K562 (cell line): ENCODE results near the gene HOTAIR. TPM values are rescaled to one million over a fixed set of nuclear protein-coding genes. Genes with fewer than 3 reads are reported as not detected.
A peak's percentile ranks its signal among the peaks of the same experiment; 100 is the strongest.

Experiments used
- ATAC-seq: fragments of 200-7000 bp; cut with Tn5 transposase; 3 replicates; pipeline ENCODE4 v1.9.1; 2020; ENCODE audit warnings: moderate library complexity
- BruUV-seq: library from RNA; stranded (reverse); fragments of 400-500 nt; replicated peaks from 2 replicates; lab custom pipeline; 2021; lab: Mats Ljungman, UMichigan
- CTCF ChIA-PET: fragments of 300-600 bp; formaldehyde crosslinking; extraction: SDS; loops from one replicate; lab custom pipeline; 2021; ENCODE audit warnings: low intra/inter-chr PET ratio; lab: Yijun Ruan, JAX
- POLR2A ChIA-PET: fragments of 300-600, 350-650 bp; sonication (Branson Sonifier 250); formaldehyde crosslinking; extraction: SDS; loops from one replicate; lab custom pipeline; 2021; ENCODE audit warnings: antibody characterized with exemption, inconsistent platforms; lab: Yijun Ruan, JAX
- DNase-seq, 4 experiments: peaks; one replicate each; pipeline versions ENCODE4 v3.0.0 to v3.0.0-alpha.2; 2011 to 2018; ENCODE audit warnings: low spot score in 3 of 4, mixed read lengths in 3 of 4; ENCODE audit errors: extremely low read depth in 1 of 4
- FAIRE-seq: peaks from 2 replicates; lab custom pipeline; 2011; peaks lifted over from hg19 to GRCh38; lab: Jason Lieb, UNC
- H2AFZ ChIP-seq: 2 replicates; pipeline ENCODE4 v1.6.0; 2011; ENCODE audit warnings: low read depth, low read length, control low read depth, inconsistent platforms
- H3K27ac ChIP-seq: fragments of 200-600 bp; 3 replicates; pipeline ENCODE4 v1.8.0; 2011; ENCODE audit warnings: low read depth, mild to moderate bottlenecking, control low read depth, inconsistent platforms, low read length, moderate library complexity, mixed read lengths; ENCODE audit errors: extremely low read depth
- H3K27me3 ChIP-seq, 2 experiments: fragments of 300-600 bp in 1 of 2; 2 replicates in 1 of 2; 3 replicates in 1 of 2; pipeline versions ENCODE4 v1.6.0 to v1.8.0; 2011; ENCODE audit warnings: inconsistent platforms in 2 of 2, low read length in 2 of 2, mild to moderate bottlenecking in 1 of 2, mixed read lengths in 1 of 2, moderate library complexity in 1 of 2; ENCODE audit not compliant: control insufficient read depth in 2 of 2, insufficient read depth in 2 of 2
- H3K36me3 ChIP-seq: fragments of 300-600 bp; 3 replicates; pipeline ENCODE4 v1.8.0; 2011; ENCODE audit warnings: mild to moderate bottlenecking, low read length, inconsistent platforms; ENCODE audit not compliant: control insufficient read depth, insufficient read depth
- H3K4me1 ChIP-seq, 2 experiments: fragments of 200-600 bp in 1 of 2; replicated peaks in 1 of 2; 2 replicates in 1 of 2; 3 replicates in 1 of 2; pipeline versions ENCODE4 v1.5.1 to v1.8.0; 2011; ENCODE audit warnings: inconsistent platforms in 2 of 2, low read length in 2 of 2, mild to moderate bottlenecking in 1 of 2, mixed read lengths in 1 of 2, moderate library complexity in 1 of 2; ENCODE audit not compliant: control insufficient read depth in 2 of 2, insufficient read depth in 2 of 2
- H3K4me2 ChIP-seq: 2 replicates; pipeline ENCODE4 v1.6.1; 2011; ENCODE audit warnings: low read length, control low read depth, inconsistent platforms, mixed read lengths; ENCODE audit not compliant: insufficient read depth
- H3K4me3 ChIP-seq: fragments of 200-600 bp; sonication (generic), shearing (Covaris generic); 2 replicates; pipeline ENCODE4 v1.5.1; 2016; ENCODE audit warnings: control low read depth, inconsistent platforms
- H3K79me2 ChIP-seq: fragments of 200-600 bp; 3 replicates; pipeline ENCODE4 v1.8.0; 2011; ENCODE audit warnings: low read length, inconsistent platforms; ENCODE audit not compliant: control insufficient read depth, insufficient read depth
- H3K9ac ChIP-seq, 2 experiments: 2 replicates each; pipeline versions ENCODE4 v1.6.0 to v1.6.1; 2011; ENCODE audit warnings: low read depth in 2 of 2, low read length in 2 of 2, control low read depth in 1 of 2, inconsistent platforms in 1 of 2, mild to moderate bottlenecking in 1 of 2, mixed read lengths in 1 of 2; ENCODE audit not compliant: insufficient read depth in 1 of 2
- H3K9me1 ChIP-seq: one replicate; pipeline ENCODE4 v1.6.0; 2011; ENCODE audit warnings: inconsistent platforms, mild to moderate bottlenecking, low read length, moderate library complexity; ENCODE audit not compliant: control insufficient read depth, insufficient read depth
- H3K9me3 ChIP-seq: replicated peaks from 2 replicates; pipeline ENCODE4 v1.5.1; 2011; ENCODE audit warnings: low read depth, low read length, inconsistent platforms; ENCODE audit not compliant: control insufficient read depth, insufficient read depth
- H4K20me1 ChIP-seq: replicated peaks from 2 replicates; pipeline ENCODE4 v1.6.1; 2011; ENCODE audit warnings: low read length, inconsistent platforms, mixed read lengths; ENCODE audit not compliant: control insufficient read depth, insufficient read depth
- BRCA1 ChIP-seq, 2 experiments: fragments of 450-650 bp in 1 of 2; sonication (generic) in 1 of 2; formaldehyde crosslinking in 1 of 2; IDR thresholded peaks; 2 replicates each; pipeline versions ENCODE4 v1.5.0 to v1.6.1; 2017 to 2020; ENCODE audit warnings: mild to moderate bottlenecking in 1 of 2, missing genetic modification reagents in 1 of 2
- BRF1 ChIP-seq: IDR thresholded peaks from 3 replicates; pipeline ENCODE4 v1.6.1; 2011; ENCODE audit warnings: borderline replicate concordance, mild to moderate bottlenecking; ENCODE audit not compliant: insufficient read length; ENCODE audit errors: extremely low read depth
- CBX1 ChIP-seq: sonication (generic); IDR thresholded peaks from 2 replicates; pipeline ENCODE4 v1.6.1; 2016; ENCODE audit warnings: antibody characterized with exemption, low read depth, mild to moderate bottlenecking
- DPF2 ChIP-seq: fragments of 450-650 bp; IDR thresholded peaks from 2 replicates; pipeline ENCODE4 v1.6.1; 2016
- ESRRA ChIP-seq: fragments of 450-650 bp; IDR thresholded peaks from 2 replicates; pipeline ENCODE4 v1.6.1; 2014; ENCODE audit warnings: low read depth, mild to moderate bottlenecking, moderate library complexity, borderline replicate concordance
- KHSRP ChIP-seq: fragments of 450-650 bp; IDR thresholded peaks from 2 replicates; pipeline ENCODE4 v1.6.1; 2017
- LARP7 ChIP-seq: fragments of 450-650 bp; IDR thresholded peaks from 2 replicates; pipeline ENCODE4 v1.6.1; 2016
- SUPT5H ChIP-seq: fragments of 450-650 bp; IDR thresholded peaks from 2 replicates; pipeline ENCODE4 v1.6.1; 2016
- YBX1 ChIP-seq: fragments of 450-650 bp; IDR thresholded peaks from 2 replicates; pipeline ENCODE4 v1.7.1; 2016; ENCODE audit warnings: mild to moderate bottlenecking
- ZNF384 ChIP-seq: IDR thresholded peaks from 2 replicates; pipeline ENCODE4 v1.6.1; 2012; ENCODE audit warnings: low read depth, low read length, improper control_type of control experiment
- WGBS: fragments of 100-300 bp; shearing (Covaris generic); methylation state at CpG from one replicate; pipeline ENCODE4 v1.1.6; 2016; ENCODE audit warnings: low coverage, mixed read lengths; ENCODE audit not compliant: insufficient coverage; ENCODE audit errors: missing lambda C conversion rate; 5-methylcytosine and 5-hydroxymethylcytosine counted together
- in situ Hi-C: fragments of 300-500 bp; cut with MboI; formaldehyde crosslinking; loops from 4 replicates; pipeline ENCODE4 v1.15.0; 2018; ENCODE audit warnings: inconsistent platforms, mixed read lengths
- intact Hi-C: fragments of 100-400 bp; cut with micrococcal nuclease; formaldehyde crosslinking; loops from 2 replicates; pipeline ENCODE4 v1.14.2; 2022
- polyA plus RNA-seq, 8 experiments: library from polyadenylated mRNA; depleted of rRNA in 4 of 8; stranded (reverse) in 5 of 8; unstranded in 3 of 8; fragments of >200 nt; fragmentation: Nextera tagmentation in 2 of 8; fragmentation: Illumina TruSeq in 1 of 8; extraction: Ambion mirVana in 2 of 8; extraction: Trizol in 1 of 8; gene quantifications; 2 replicates each; pipeline versions ENCODE4 v1.2.1 to v1.2.3, GENCODE V29; 2011 to 2014; ENCODE audit warnings: inconsistent platforms in 1 of 8, missing spikeins in 1 of 8
- total RNA-seq, 7 experiments: library from RNA; depleted of rRNA in 6 of 7; stranded (reverse); fragments of >200 nt in 6 of 7; fragmentation: Illumina TruSeq in 2 of 7; extraction: Trizol in 2 of 7; gene quantifications; 2 replicates each; pipeline versions ENCODE4 v1.2.1 to v1.2.3, GENCODE V29; 2011 to 2021; ENCODE audit warnings: low replicate concordance in 1 of 7
- TF ChIP-seq, protein P1 (sequence below), 2 experiments: fragments of 450-650 bp; conservative IDR thresholded peaks; 2 replicates each; pipeline ENCODE4 v1.6.1; 2017; ENCODE audit warnings: mild to moderate bottlenecking in 2 of 2, moderate library complexity in 2 of 2
- TF ChIP-seq, protein P2 (sequence below): fragments of 250-450 bp; sonication (Bioruptor Pico); IDR thresholded peaks from 2 replicates; pipeline ENCODE4 v1.4.0; 2020; ENCODE audit warnings: mild to moderate bottlenecking
- TF ChIP-seq, protein P3 (sequence below): fragments of 250-450 bp; sonication (Bioruptor Pico); IDR thresholded peaks from 2 replicates; pipeline ENCODE4 v1.4.0; 2020; ENCODE audit warnings: mild to moderate bottlenecking, moderate library complexity

Gene HOTAIR
- total and polyA plus RNA-seq, 9 of the 15 experiments (the other 6 are each of a cell fraction or from before 2014, with no cell fraction given) = 0.04 TPM; not detected in 8

GRCh38 chr12:53950789-53951576 is 23.8 kb downstream of the HOTAIR start (continued):
- TF ChIP-seq, protein P1, sequence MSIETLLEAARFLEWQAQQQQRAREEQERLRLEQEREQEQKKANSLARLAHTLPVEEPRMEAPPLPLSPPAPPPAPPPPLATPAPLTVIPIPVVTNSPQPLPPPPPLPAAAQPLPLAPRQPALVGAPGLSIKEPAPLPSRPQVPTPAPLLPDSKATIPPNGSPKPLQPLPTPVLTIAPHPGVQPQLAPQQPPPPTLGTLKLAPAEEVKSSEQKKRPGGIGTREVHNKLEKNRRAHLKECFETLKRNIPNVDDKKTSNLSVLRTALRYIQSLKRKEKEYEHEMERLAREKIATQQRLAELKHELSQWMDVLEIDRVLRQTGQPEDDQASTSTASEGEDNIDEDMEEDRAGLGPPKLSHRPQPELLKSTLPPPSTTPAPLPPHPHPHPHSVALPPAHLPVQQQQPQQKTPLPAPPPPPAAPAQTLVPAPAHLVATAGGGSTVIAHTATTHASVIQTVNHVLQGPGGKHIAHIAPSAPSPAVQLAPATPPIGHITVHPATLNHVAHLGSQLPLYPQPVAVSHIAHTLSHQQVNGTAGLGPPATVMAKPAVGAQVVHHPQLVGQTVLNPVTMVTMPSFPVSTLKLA (conservative IDR thresholded peaks at IDR 0.05) = no peak
- TF ChIP-seq DPF2 (no peak), YBX1 (no peak), SUPT5H (no peak), ESRRA (peak; percentile 61; the same call in 1 of the 2 replicates), BRF1 (no peak), CBX1 (no peak)
- TF ChIP-seq, all 486 proteins: peak for 2

- peak; percentile 46 for FAIRE-seq
- H3K79me2 ChIP-seq = no peaks in the 10 kb centered on the region
- H3K27me3 ChIP-seq = peaks cover 42 to 61% of the 10 kb centered on the region in 2 experiments
- intact Hi-C loops = no loop called here
- ATAC-seq = peak; percentile 39
- no peak overlapping the region for H3K4me2 ChIP-seq
- no peak overlapping the region for H2AFZ ChIP-seq
- no peaks in the 10 kb centered on the region for H3K9me1 ChIP-seq
- peaks cover 6% of the 10 kb centered on the region for H4K20me1 ChIP-seq
- CTCF ChIA-PET = no interaction called here
- BruUV-seq = no TSS peak
- in situ Hi-C loops = no loop called here
- no peaks in the 10 kb centered on the region for H3K36me3 ChIP-seq
- no peaks in the 10 kb centered on the region for H3K9me3 ChIP-seq
- no peak overlapping the region; a peak in 1 of 4 replicates for H3K9ac ChIP-seq
- no peak overlapping the region for H3K27ac ChIP-seq
- H3K4me1 ChIP-seq = peaks cover 12 to 47% of the 10 kb centered on the region in 2 experiments; a peak in 4 of 5 replicates
- 9% methylated on average over 10 of the region's 10 CpGs for WGBS
- peak in 2 of 4 experiments; percentile 30 to 35 for DNase-seq
- POLR2A ChIA-PET = no interaction called here
- no peak overlapping the region for H3K4me3 ChIP-seq
- TF ChIP-seq, protein P2, sequence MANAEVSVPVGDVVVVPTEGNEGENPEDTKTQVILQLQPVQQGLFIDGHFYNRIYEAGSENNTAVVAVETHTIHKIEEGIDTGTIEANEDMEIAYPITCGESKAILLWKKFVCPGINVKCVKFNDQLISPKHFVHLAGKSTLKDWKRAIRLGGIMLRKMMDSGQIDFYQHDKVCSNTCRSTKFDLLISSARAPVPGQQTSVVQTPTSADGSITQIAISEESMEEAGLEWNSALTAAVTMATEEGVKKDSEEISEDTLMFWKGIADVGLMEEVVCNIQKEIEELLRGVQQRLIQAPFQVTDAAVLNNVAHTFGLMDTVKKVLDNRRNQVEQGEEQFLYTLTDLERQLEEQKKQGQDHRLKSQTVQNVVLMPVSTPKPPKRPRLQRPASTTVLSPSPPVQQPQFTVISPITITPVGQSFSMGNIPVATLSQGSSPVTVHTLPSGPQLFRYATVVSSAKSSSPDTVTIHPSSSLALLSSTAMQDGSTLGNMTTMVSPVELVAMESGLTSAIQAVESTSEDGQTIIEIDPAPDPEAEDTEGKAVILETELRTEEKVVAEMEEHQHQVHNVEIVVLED (CRISPR knock-in tag) = no peak
- peak; percentile 60 for TF ChIP-seq ZNF384
- no peak for TF ChIP-seq KHSRP
- no peak for TF ChIP-seq BRCA1 (IDR thresholded peaks at IDR 0.05)
- TF ChIP-seq BRCA1 (CRISPR knock-in tag; IDR thresholded peaks at IDR 0.05) = no peak
- TF ChIP-seq LARP7 = no peak
- TF ChIP-seq, protein P3, sequence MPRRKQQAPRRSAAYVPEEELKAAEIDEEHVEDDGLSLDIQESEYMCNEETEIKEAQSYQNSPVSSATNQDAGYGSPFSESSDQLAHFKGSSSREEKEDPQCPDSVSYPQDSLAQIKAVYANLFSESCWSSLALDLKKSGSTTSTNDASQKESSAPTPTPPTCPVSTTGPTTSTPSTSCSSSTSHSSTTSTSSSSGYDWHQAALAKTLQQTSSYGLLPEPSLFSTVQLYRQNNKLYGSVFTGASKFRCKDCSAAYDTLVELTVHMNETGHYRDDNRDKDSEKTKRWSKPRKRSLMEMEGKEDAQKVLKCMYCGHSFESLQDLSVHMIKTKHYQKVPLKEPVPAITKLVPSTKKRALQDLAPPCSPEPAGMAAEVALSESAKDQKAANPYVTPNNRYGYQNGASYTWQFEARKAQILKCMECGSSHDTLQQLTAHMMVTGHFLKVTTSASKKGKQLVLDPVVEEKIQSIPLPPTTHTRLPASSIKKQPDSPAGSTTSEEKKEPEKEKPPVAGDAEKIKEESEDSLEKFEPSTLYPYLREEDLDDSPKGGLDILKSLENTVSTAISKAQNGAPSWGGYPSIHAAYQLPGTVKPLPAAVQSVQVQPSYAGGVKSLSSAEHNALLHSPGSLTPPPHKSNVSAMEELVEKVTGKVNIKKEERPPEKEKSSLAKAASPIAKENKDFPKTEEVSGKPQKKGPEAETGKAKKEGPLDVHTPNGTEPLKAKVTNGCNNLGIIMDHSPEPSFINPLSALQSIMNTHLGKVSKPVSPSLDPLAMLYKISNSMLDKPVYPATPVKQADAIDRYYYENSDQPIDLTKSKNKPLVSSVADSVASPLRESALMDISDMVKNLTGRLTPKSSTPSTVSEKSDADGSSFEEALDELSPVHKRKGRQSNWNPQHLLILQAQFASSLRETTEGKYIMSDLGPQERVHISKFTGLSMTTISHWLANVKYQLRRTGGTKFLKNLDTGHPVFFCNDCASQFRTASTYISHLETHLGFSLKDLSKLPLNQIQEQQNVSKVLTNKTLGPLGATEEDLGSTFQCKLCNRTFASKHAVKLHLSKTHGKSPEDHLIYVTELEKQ (CRISPR knock-in tag) = no peak
These were observed 24.3 kb downstream of the HOTAIR start for GRCh38 chr12:53950437-53950773.
